ENCODE measurements around the gene FADS2.
A peak's percentile ranks its signal among the peaks of the same experiment; 100 is the strongest.

The FADS2 gene

GRCh38 chr11:61837411-61838005, 9.4 kb downstream of the FADS2 start:
- peaks cover 26% of the 10 kb centered on the region for H3K4me1 Mint-ChIP-seq
- TF ChIP-seq CTCF (IDR thresholded peaks at IDR 0.05; ENCODE audit: unreplicated experiment in 3 of 3): no peak
- H3K9me3 Mint-ChIP-seq: no peaks in the 10 kb centered on the region
- no peak overlapping the region for H3K4me3 Mint-ChIP-seq
- H3K27me3 Mint-ChIP-seq (ENCODE audit: low read depth): no peaks in the 10 kb centered on the region
- H3K27ac Mint-ChIP-seq: no peak overlapping the region
- H3K36me3 Mint-ChIP-seq (ENCODE audit: low read depth): peaks cover 60% of the 10 kb centered on the region

- H3K36me3 Mint-ChIP-seq (ENCODE audit: low read depth): peaks cover 66% of the 10 kb centered on the region
- no peak for TF ChIP-seq CTCF (IDR thresholded peaks at IDR 0.05; ENCODE audit: unreplicated experiment in 3 of 3)
- peak overlapping the region in 1 of 3 experiments; percentile 51 for H3K27ac Mint-ChIP-seq
- no peaks in the 10 kb centered on the region for H3K27me3 Mint-ChIP-seq (ENCODE audit: low read depth)
- peaks cover 16% of the 10 kb centered on the region for H3K4me1 Mint-ChIP-seq
- H3K4me3 Mint-ChIP-seq: no peak overlapping the region
- no peaks in the 10 kb centered on the region for H3K9me3 Mint-ChIP-seq
Measured at GRCh38 chr11:61838501-61838900, 10.4 kb downstream of the FADS2 start.

GRCh38 chr11:61838921-61839320, 10.8 kb downstream of the FADS2 start:
- Mint-ChIP-seq H3K36me3 (ENCODE audit: low read depth) (peaks cover 62% of the 10 kb centered on the region), H3K4me3 (no peak overlapping the region)

GRCh38 chr11:61839742-61840141, 11.6 kb downstream of the FADS2 start:
- Mint-ChIP-seq H3K9me3 (no peaks in the 10 kb centered on the region), H3K4me1 (peaks cover 9% of the 10 kb centered on the region), H3K36me3 (ENCODE audit: low read depth) (peaks cover 61% of the 10 kb centered on the region), H3K27me3 (ENCODE audit: low read depth) (no peaks in the 10 kb centered on the region), H3K4me3 (no peak overlapping the region), H3K27ac (no peak overlapping the region)
- no peak for TF ChIP-seq CTCF (IDR thresholded peaks at IDR 0.05; ENCODE audit: unreplicated experiment in 3 of 3)

More at GRCh38 chr11:61838921-61839320, 10.8 kb downstream of the FADS2 start:
- Mint-ChIP-seq H3K4me1 (peaks cover 12% of the 10 kb centered on the region), H3K27ac (peak overlapping the region in 1 of 3 experiments; percentile 51), H3K27me3 (ENCODE audit: low read depth) (no peaks in the 10 kb centered on the region), H3K9me3 (no peaks in the 10 kb centered on the region)
- no peak for TF ChIP-seq CTCF (IDR thresholded peaks at IDR 0.05; ENCODE audit: unreplicated experiment in 3 of 3)

GRCh38 chr11:61840371-61840770, 12.3 kb downstream of the FADS2 start:
- no peak for TF ChIP-seq CTCF (IDR thresholded peaks at IDR 0.05; ENCODE audit: unreplicated experiment in 3 of 3)
- Mint-ChIP-seq H3K36me3 (ENCODE audit: low read depth) (peaks cover 65% of the 10 kb centered on the region), H3K9me3 (no peaks in the 10 kb centered on the region), H3K27me3 (ENCODE audit: low read depth) (no peaks in the 10 kb centered on the region), H3K4me3 (no peak overlapping the region), H3K4me1 (peaks cover 5% of the 10 kb centered on the region), H3K27ac (no peak overlapping the region)

Measured in nephron (organoid).